ENCODE measurements around the gene GON4L. TPM values are rescaled to one million over a fixed set of nuclear protein-coding genes. Genes with fewer than 3 reads are reported as not detected.
"Not testable (repeated sequence)": the region's sequence is repeated elsewhere in the genome, so short reads cannot be mapped to it uniquely, and the experiment has no call there.

GON4L gene
- total RNA-seq, 1 experiment from 2014 or later, result 54.4 TPM

GRCh38 chr1:155709391-155709790, 147.6 kb downstream of the GON4L start (continued):
- TF ChIP-seq CTCF (IDR thresholded peaks at IDR 0.05), result no peak
- TF ChIP-seq CREB1 (CRISPR knock-in tag; IDR thresholded peaks at IDR 0.05), result no peak
- no peak for TF ChIP-seq ZNF263 (CRISPR knock-in tag; IDR thresholded peaks at IDR 0.05; ENCODE audit: low read depth)
- TF ChIP-seq ATF1 (CRISPR knock-in tag; IDR thresholded peaks at IDR 0.05), result no peak

GRCh38 chr1:155706139-155706538, 150.9 kb downstream of the GON4L start:
- TF ChIP-seq ZNF219 (CRISPR knock-in tag; IDR thresholded peaks at IDR 0.05; ENCODE audit: borderline replicate concordance) (no peak), NR1H2 (CRISPR knock-in tag; IDR thresholded peaks at IDR 0.05) (no peak), GTF2I (CRISPR knock-in tag; conservative IDR thresholded peaks at IDR 0.05) (no peak), ZNF425 (CRISPR knock-in tag; conservative IDR thresholded peaks at IDR 0.05) (no peak), ESRRA (CRISPR knock-in tag; IDR thresholded peaks at IDR 0.05; ENCODE audit: borderline replicate concordance) (no peak), ZNF138 (CRISPR knock-in tag; conservative IDR thresholded peaks at IDR 0.05) (no peak), ZNF263 (CRISPR knock-in tag; IDR thresholded peaks at IDR 0.05; ENCODE audit: low read depth) (no peak), RORB (CRISPR knock-in tag; IDR thresholded peaks at IDR 0.05) (no peak)
- no peaks in the 10 kb centered on the region for H3K27me3 Mint-ChIP-seq (ENCODE audit: low read depth)
- POLR2A ChIA-PET, result no interaction called here
- CTCF ChIA-PET, result no interaction called here
- no peak for DNase-seq (ENCODE audit: low spot score)
- H3K4me3 Mint-ChIP-seq, result no peak overlapping the region
- no peak for ATAC-seq
- H3K9me3 Mint-ChIP-seq, result peaks cover 4% of the 10 kb centered on the region
- no peak overlapping the region; the same call in 1 of the 2 replicates for H3K27ac Mint-ChIP-seq
- H3K4me1 Mint-ChIP-seq, result no peaks in the 10 kb centered on the region
- H3K36me3 Mint-ChIP-seq, result peaks cover 21% of the 10 kb centered on the region

- ATAC-seq; H3K4me3 Mint-ChIP-seq; POLR2A ChIA-PET; H3K4me1 Mint-ChIP-seq; CTCF ChIA-PET; DNase-seq (ENCODE audit: low spot score); H3K27me3 Mint-ChIP-seq (ENCODE audit: low read depth): not testable (repeated sequence)
- H3K27ac Mint-ChIP-seq, result peak overlapping the region; percentile 45
- peaks cover 24% of the 10 kb centered on the region for H3K36me3 Mint-ChIP-seq
- H3K9me3 Mint-ChIP-seq, result peaks cover 11% of the 10 kb centered on the region
Measured at GRCh38 chr1:155704414-155704813, 152.6 kb downstream of the GON4L start.

GRCh38 chr1:155703216-155703615, 153.8 kb downstream of the GON4L start:
- TF ChIP-seq NR1H2 (CRISPR knock-in tag; IDR thresholded peaks at IDR 0.05) (no peak), RELA (CRISPR knock-in tag; IDR thresholded peaks at IDR 0.05; ENCODE audit: borderline replicate concordance) (no peak), GRHL2 (CRISPR knock-in tag; IDR thresholded peaks at IDR 0.05; ENCODE audit: insufficient replicate concordance, severe bottlenecking) (no peak), ZNF512 (CRISPR knock-in tag; IDR thresholded peaks at IDR 0.05; ENCODE audit: borderline replicate concordance) (no peak), TP53 (CRISPR knock-in tag; IDR thresholded peaks at IDR 0.05) (no peak), PRDM15 (CRISPR knock-in tag; IDR thresholded peaks at IDR 0.05) (no peak), ZNF423 (CRISPR knock-in tag; IDR thresholded peaks at IDR 0.05) (no peak), ESRRA (CRISPR knock-in tag; IDR thresholded peaks at IDR 0.05; ENCODE audit: borderline replicate concordance) (no peak), JAZF1 (CRISPR knock-in tag; IDR thresholded peaks at IDR 0.05) (no peak), CDX4 (CRISPR knock-in tag; IDR thresholded peaks at IDR 0.05; ENCODE audit: borderline replicate concordance) (no peak)
- H3K9me3 Mint-ChIP-seq, result peaks cover 20% of the 10 kb centered on the region
- H3K36me3 Mint-ChIP-seq, result peaks cover 28% of the 10 kb centered on the region
- no peaks in the 10 kb centered on the region for H3K27me3 Mint-ChIP-seq (ENCODE audit: low read depth)
- CTCF ChIA-PET, result no interaction called here
- H3K4me1 Mint-ChIP-seq, result peaks cover 9% of the 10 kb centered on the region; the same call in 1 of the 2 replicates
- DNase-seq (ENCODE audit: low spot score) (no peak), ATAC-seq (no peak)
- no peak overlapping the region for H3K27ac Mint-ChIP-seq
- POLR2A ChIA-PET, result no interaction called here
- H3K4me3 Mint-ChIP-seq, result no peak overlapping the region

GRCh38 chr1:155701675-155702074, 155.3 kb downstream of the GON4L start:
- H3K4me3 Mint-ChIP-seq; POLR2A ChIA-PET; H3K27me3 Mint-ChIP-seq (ENCODE audit: low read depth); CTCF ChIA-PET; H3K27ac Mint-ChIP-seq; DNase-seq (ENCODE audit: low spot score); ATAC-seq: not testable (repeated sequence)
- peaks cover 29% of the 10 kb centered on the region for H3K9me3 Mint-ChIP-seq
- peaks cover 18% of the 10 kb centered on the region for H3K4me1 Mint-ChIP-seq
- peaks cover 35% of the 10 kb centered on the region for H3K36me3 Mint-ChIP-seq
